ENCODE results near the gene BTBD10.

BTBD10 gene

GRCh38 chr11:13368041-13368446, 95.0 kb downstream of the BTBD10 start:
- Histone ChIP-seq H3K36me3 (ENCODE audit: low read depth) (peaks cover 65% of the 10 kb centered on the region), H3K27ac (ENCODE audit: poor library complexity, severe bottlenecking) (no peak overlapping the region), H3K4me1 (ENCODE audit: insufficient read depth, poor library complexity, severe bottlenecking) (no peaks in the 10 kb centered on the region), H3K9me3 (ENCODE audit: severe bottlenecking) (no peaks in the 10 kb centered on the region), H3K27me3 (ENCODE audit: insufficient read depth, poor library complexity, severe bottlenecking) (no peaks in the 10 kb centered on the region), H3K4me3 (ENCODE audit: severe bottlenecking) (no peak overlapping the region)
- TF ChIP-seq, protein P1, sequence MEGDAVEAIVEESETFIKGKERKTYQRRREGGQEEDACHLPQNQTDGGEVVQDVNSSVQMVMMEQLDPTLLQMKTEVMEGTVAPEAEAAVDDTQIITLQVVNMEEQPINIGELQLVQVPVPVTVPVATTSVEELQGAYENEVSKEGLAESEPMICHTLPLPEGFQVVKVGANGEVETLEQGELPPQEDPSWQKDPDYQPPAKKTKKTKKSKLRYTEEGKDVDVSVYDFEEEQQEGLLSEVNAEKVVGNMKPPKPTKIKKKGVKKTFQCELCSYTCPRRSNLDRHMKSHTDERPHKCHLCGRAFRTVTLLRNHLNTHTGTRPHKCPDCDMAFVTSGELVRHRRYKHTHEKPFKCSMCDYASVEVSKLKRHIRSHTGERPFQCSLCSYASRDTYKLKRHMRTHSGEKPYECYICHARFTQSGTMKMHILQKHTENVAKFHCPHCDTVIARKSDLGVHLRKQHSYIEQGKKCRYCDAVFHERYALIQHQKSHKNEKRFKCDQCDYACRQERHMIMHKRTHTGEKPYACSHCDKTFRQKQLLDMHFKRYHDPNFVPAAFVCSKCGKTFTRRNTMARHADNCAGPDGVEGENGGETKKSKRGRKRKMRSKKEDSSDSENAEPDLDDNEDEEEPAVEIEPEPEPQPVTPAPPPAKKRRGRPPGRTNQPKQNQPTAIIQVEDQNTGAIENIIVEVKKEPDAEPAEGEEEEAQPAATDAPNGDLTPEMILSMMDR (IDR thresholded peaks at IDR 0.05; ENCODE audit: poor library complexity, severe bottlenecking), result no peak
- DNase-seq (ENCODE audit: low spot score) (no peak), ATAC-seq (ENCODE audit: low read depth) (peak; percentile 31; the same call in 1 of the 3 replicates)

DNA sequence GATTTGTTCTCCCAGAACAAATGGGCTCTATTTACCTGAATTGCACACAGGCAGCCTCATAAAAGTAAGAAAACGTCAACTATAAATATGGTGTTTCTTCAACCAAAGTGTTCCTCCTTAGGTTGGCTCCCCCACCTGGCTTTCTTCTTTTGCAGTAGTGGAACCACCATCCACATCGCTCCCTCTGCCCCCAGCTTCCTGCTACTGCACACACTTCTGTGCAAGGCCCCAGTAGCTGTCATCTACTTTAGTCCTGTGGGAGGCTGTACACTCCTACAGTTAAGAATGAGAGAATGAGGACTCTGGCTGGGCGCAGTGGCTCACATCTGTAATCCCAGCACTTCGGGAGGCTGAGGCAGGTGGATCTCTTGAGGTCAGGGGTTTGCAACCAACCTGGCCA, 95.9 kb downstream of the BTBD10 start:
- DNase-seq (ENCODE audit: low spot score) (no peak), ATAC-seq (ENCODE audit: low read depth) (no peak)
- TF ChIP-seq, protein P1 (IDR thresholded peaks at IDR 0.05; ENCODE audit: poor library complexity, severe bottlenecking), result no peak
- peaks cover 60% of the 10 kb centered on the region for H3K36me3 ChIP-seq (ENCODE audit: low read depth)
- no peaks in the 10 kb centered on the region for H3K9me3 ChIP-seq (ENCODE audit: severe bottlenecking)
- H3K4me1 ChIP-seq (ENCODE audit: insufficient read depth, poor library complexity, severe bottlenecking), result no peaks in the 10 kb centered on the region
- no peak overlapping the region for H3K4me3 ChIP-seq (ENCODE audit: severe bottlenecking)
- H3K27me3 ChIP-seq (ENCODE audit: insufficient read depth, poor library complexity, severe bottlenecking), result no peaks in the 10 kb centered on the region
- no peak overlapping the region for H3K27ac ChIP-seq (ENCODE audit: poor library complexity, severe bottlenecking)

- TF ChIP-seq, protein P1 (IDR thresholded peaks at IDR 0.05; ENCODE audit: poor library complexity, severe bottlenecking), result no peak
- no peaks in the 10 kb centered on the region for H3K9me3 ChIP-seq (ENCODE audit: severe bottlenecking)
- no peak for DNase-seq (ENCODE audit: low spot score)
- no peak for ATAC-seq (ENCODE audit: low read depth)
- no peaks in the 10 kb centered on the region for H3K27me3 ChIP-seq (ENCODE audit: insufficient read depth, poor library complexity, severe bottlenecking)
- H3K27ac ChIP-seq (ENCODE audit: poor library complexity, severe bottlenecking), result no peak overlapping the region
- H3K36me3 ChIP-seq (ENCODE audit: low read depth), result peaks cover 58% of the 10 kb centered on the region
- no peaks in the 10 kb centered on the region for H3K4me1 ChIP-seq (ENCODE audit: insufficient read depth, poor library complexity, severe bottlenecking)
- no peak overlapping the region for H3K4me3 ChIP-seq (ENCODE audit: severe bottlenecking)
These were observed 96.6 kb downstream of the BTBD10 start for GRCh38 chr11:13366266-13367026.

GRCh38 chr11:13364388-13364787, 98.6 kb downstream of the BTBD10 start:
- no peaks in the 10 kb centered on the region for H3K4me1 ChIP-seq (ENCODE audit: insufficient read depth, poor library complexity, severe bottlenecking)

More at GRCh38 chr11:13364388-13364787, 98.6 kb downstream of the BTBD10 start:
- H3K36me3 ChIP-seq (ENCODE audit: low read depth), result peaks cover 61% of the 10 kb centered on the region
- DNase-seq (ENCODE audit: low spot score) (no peak), ATAC-seq (ENCODE audit: low read depth) (no peak)
- no peak overlapping the region for H3K4me3 ChIP-seq (ENCODE audit: severe bottlenecking)
- no peaks in the 10 kb centered on the region for H3K9me3 ChIP-seq (ENCODE audit: severe bottlenecking)
- no peak overlapping the region for H3K27ac ChIP-seq (ENCODE audit: poor library complexity, severe bottlenecking)
- no peaks in the 10 kb centered on the region for H3K27me3 ChIP-seq (ENCODE audit: insufficient read depth, poor library complexity, severe bottlenecking)
- TF ChIP-seq, protein P1 (IDR thresholded peaks at IDR 0.05; ENCODE audit: poor library complexity, severe bottlenecking), result no peak
